Embryonic facial prominence (tissue), 1 donor: Measurements from ENCODE around the gene ELAVL2.
A peak's percentile ranks its signal among the peaks of the same experiment; 100 is the strongest.

Experiments used
- DNase-seq: peaks from one replicate; pipeline ENCODE4 v3.0.0-alpha.2; 2016; ENCODE audit errors: extremely low spot score

Gene ELAVL2

GRCh38 chr9:23826120-23826629, at the start of gene ELAVL2:
TSS of gene ELAVL2 (minus strand) at chr9:23826240. CDS start at chr9:23762234, 64,006 bp downstream.
- peak; percentile 92 for DNase-seq

- DNase-seq, result no peak
Observed at GRCh38 chr9:23858234-23858633, 32.2 kb upstream of the ELAVL2 start.

- DNase-seq, result no peak
Observed at GRCh38 chr9:23855873-23856604, 30.0 kb upstream of the ELAVL2 start.

- DNase-seq, result no peak
Observed at GRCh38 chr9:23850690-23851629, 24.9 kb upstream of the ELAVL2 start.

DNA sequence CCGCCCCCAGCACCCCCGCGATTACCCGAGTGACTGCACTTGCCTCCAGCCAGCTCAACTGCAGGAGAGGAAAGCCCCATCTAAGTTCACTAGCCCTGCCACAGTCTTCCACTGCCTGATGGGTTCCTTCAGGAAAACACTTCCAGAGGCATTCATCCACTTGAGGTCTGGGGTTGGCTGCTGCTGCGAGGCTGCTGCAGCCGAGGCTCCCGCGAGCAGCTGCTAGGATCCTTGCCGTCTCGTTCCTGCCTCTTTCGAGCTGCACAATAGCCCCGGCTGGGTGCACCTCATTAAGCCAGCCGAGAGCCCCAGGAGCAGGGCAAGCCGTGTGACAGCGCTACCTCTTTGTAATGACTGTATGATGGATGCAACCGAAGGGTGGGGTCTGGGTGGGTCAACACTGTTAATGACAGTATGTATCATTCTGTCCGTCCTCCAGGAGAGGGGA, 24.2 kb upstream of the ELAVL2 start:
- no peak for DNase-seq

GRCh38 chr9:23849379-23850035, 23.5 kb upstream of the ELAVL2 start:
- no peak for DNase-seq

DNA sequence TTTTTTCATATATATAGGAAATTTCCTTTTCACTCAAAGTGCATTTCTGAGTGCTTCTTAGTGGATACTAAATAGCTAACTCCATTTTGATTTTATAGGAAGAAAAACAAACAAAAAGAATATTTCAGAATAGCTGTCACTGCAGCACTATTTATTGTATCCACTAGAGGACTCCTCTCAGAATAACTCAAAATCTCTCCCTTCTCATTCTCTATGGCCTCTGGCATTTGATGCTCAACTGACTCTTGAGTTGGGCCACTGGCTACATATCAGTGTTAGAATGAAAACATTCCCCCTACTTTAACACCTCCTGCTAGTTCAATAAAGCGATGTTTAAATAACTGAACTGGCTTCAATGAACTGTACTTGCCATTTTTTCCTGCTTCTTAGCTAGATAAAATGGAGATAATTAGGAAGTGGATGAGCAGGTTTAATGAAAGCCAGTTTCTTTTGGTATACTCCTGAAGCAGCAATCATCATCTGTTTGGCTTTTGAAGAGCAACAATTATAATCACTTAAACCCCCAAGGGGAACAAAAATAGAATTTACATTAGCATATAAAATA, 16.6 kb upstream of the ELAVL2 start:
- no peak for DNase-seq

- no peak for DNase-seq
Observed at GRCh38 chr9:23841304-23841703, 15.3 kb upstream of the ELAVL2 start.

DNA sequence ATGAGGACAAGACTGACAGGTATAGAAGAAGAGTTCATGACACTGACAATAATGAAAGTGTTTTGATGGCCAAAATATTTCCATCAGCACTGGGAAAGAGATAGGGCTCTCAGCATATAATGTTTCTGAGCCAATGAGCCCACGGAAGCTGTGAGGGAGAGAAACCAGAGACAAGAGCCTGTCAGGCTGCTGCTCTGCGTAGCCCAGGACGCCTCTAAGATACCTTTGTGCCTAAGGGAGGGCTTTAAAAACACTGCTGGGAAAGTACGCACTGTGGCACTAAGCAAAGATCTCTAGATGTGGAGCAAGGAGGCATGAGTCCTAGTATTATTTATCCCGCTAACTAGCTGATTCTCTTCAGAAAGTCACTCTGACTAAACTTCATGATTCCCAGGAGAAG, 11.0 kb upstream of the ELAVL2 start:
- no peak for DNase-seq

DNA sequence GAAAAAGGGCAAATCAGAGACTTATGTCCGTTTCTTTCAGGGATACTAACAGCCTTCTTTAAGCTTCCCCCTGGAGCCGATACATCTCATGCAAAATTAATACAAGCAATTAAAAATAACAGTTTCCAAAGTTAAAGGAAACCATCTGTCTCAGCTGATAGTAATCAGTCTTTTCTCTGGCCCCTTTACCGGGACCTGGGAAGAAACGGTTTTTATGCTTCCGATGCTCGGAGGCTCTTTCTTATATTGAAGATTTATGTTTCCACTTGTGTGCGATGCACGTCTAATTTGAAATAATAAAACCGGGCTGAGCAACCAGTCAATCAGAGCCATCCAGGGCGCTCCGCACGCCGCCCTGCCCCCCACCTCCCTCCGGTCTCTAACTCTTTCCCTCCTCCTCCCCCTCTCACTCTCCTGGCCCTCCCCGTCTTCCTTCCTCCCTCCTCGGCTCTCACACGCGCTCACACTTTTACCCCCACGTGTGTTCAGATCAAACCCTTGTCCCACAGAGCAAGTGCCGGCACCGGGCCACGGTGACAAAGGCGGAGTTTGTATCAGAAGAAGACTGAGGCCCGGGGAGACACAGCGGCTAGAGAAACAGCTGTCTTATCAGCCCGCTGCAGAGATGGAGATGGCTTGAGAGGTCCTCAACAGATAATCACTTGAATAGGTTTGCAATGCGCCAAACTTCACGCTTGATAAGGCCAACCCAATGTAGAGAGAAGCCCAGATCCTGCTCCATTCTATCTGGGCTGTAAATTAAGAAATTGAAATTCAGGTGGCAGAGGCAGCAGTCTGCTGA, 5.1 kb upstream of the ELAVL2 start:
- no peak for DNase-seq

DNA sequence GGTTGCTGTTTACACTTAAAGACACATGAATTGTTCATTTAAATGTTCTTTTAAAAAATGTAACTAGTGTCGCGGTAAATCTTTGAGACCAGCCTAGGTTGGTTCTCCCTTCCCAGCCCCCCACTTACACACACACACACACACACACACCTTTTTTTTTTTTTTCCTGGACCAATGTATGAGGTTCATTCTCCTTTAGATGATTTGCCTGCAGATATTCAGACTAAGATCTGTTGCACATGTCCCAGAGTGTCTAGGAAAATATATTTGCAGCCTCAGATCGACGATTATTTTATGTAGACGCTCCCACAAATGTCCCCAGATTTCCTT, 4.4 kb upstream of the ELAVL2 start:
- no peak for DNase-seq

DNA sequence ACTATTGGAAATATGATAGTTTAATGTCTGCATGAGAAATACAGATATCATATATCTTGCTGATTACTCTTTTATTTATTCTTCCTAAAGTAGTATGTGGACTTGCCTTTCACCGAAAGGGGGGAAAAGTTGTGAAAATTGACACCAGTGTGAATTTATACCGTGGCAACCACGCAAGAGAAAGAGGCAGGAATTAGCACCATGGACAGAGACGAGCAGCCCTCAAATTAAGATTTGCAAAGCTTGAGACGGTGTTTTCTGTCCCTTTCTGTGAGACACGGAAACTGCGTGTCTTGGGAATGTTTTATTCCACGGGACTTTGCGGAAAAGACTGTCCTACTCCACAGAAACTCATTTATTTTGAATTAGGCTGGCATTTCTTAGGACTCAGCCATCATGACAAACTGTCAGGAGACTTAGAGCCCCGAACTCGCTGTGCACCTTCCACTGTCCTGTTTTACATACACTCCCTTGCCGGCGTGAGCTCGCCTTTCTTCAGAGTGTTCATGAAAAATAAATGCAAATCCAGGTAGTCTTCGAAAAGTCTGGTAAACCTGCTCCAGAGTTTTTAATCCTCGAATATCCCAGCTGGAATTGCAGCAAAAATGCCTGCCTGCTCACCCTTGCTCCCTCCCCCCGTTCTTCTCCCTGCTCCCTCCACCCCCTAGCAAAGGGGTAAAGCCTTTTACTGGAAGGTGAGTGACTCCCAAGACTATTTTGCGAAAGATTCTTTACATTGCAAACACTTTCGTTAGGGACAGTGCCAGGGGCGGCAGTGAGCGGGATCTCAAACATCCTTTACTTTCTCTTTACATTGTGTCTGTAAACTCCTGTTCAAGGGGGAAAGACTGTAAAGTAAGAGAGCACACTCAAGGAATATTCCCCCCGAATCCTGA, 3.8 kb upstream of the ELAVL2 start:
- DNase-seq, result peak; percentile 62

- no peak for DNase-seq
Observed at GRCh38 chr9:23825700-23826099, 340 bp downstream of the ELAVL2 start.

GRCh38 chr9:23824830-23825591, 1.0 kb downstream of the ELAVL2 start:
- DNase-seq, result no peak

DNA sequence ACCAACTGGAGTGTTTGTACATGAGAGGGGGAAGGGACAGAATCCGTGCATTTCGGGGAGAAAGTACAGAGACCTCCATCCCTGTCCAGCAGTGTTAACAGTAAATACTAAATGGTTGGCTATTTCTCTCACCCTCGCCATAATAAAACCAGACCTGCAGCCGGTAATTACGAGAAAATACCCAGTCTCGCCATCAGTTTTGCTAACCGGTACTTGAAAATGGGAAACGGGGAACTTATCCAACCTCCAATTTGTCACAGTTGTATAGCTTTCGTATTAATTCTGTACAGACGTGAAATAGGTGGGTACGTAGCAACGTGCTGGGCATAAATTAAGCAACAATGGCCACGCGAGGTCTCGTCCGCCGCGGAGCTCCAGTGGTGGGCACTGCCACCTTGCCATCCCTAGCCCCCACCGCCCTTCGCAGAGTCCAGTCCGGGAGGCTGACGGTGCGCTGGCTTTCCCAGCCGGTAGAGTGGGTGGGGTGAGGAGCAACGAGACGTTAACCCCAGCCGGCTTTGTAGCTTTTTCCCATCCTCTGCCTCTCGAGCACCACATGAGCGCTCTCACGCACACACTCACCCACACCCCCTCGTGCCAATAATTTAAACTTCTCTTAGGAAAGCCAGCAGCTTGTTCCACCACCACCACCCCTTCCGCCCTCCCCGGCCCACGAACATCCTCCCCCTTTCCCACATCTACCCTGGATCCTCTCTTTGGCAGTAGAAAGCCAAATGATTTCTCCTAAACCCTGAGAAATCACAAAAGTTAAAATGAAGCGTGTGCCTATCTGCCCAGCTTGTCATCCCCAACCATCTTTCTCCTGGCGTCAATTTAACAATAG, 1.8 kb downstream of the ELAVL2 start:
- DNase-seq, result no peak

DNA sequence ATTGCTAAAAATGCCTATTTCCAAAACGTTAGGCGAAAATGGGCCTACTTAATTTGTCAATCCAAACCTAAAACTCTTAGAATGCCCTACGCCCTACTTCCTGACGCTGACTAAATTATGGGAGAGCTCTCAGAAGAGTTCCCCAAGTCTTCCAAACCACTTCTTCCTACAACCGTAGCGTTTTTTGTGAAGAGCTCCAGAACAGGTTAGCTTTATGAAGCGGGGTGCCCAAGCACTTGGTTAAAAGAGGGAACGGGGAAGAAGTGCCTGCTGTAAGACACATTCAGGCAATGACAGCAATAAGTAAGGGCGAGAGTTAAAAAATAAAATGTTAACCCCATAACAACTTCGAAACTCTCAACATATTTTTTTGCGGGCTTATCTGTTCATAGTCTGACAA, 2.8 kb downstream of the ELAVL2 start:
- no peak for DNase-seq

DNA sequence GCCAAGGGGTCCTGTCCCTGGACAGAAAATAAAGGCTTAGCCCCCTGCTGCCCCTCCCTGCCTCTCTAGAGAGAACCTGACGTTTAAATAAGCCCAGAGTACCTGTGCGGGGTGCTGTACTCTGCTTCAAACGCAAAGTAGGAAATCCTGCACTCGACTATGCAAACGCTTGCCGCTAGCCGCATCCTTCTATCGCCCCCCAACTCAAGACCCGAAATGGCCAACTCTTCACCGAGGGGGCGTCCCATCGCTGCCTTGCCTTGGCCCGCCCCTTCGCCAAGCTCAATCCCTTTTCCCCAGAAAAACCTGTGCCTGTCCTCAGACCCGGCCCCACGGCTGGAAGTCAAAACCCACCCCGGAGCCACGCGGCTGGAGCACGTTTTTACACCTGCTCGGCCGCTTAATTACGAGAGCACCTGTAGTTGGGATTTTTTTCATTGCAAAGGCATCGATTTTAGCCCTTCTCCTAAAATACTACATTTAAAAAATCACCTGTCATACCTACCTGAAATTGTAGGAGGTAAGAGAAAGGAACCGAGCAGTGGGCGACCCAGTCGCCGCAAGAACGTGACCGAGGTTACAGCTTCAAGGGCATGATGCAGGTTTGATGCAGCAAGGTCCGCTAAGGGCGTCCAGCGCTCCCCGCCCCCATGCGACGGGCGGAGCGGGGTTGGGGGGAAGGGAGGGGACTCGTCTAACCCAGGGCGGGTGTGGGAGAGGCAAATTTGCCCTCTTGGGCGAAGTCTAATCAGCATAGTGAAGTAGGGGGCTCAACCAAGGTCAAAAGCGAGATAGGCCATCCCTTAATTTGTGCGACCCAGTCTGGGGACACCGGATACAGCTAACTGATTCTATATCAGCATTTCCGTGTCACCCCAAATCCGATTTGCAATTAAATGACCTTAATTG, 3.5 kb downstream of the ELAVL2 start:
- no peak for DNase-seq
